Stimulated activated CD8-positive, alpha-beta memory T cell treated with anti-CD3 and anti-CD28 coated beads, Interleukin-4, amount 100 ng/mL, for 48 hours (primary cell): ENCODE results near the gene KRT13.

Source experiments
- DNase-seq: peaks from one replicate; pipeline ENCODE4 v3.0.0-alpha.2; 2020

The KRT13 gene

DNA sequence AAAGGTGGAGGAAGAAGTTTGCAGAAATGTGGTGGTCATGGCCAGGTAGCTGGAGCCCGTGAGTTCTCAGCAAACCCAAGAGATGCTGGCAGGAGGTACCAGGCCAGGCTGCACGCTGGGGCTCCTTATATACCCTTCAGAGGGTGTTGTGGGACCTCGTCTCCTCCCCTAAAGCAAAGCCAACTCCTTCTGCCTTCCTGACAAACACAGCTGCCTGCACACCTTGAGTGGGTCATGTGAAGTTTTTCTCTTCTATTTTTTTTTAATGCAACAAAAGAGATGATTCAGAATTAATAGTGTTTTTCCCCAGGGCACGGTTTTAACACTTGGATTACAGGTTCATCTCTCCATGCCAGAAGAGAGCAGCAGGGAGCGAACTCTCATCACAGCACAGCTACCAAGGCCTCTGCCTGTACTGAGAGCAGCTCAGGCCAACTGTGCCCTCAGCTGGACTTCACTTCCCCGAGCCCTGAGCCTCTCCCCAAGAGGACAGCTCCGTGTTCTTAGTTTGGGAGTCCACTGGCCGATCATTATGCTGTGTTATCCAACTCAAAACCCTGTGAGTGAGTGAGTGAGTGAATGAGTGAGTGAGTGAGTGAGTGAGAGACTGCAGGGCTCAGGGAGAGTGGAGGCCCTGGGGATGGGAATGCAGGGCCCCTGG lies 13.5 kb upstream of the KRT13 start, which contains the start of gene KRT15:
Gene KRT15, minus strand, starts transcription at position 102 of the 661 bp plus-strand sequence. Its CDS starts 63 bp downstream, at position 39.
- DNase-seq: no peak

DNA sequence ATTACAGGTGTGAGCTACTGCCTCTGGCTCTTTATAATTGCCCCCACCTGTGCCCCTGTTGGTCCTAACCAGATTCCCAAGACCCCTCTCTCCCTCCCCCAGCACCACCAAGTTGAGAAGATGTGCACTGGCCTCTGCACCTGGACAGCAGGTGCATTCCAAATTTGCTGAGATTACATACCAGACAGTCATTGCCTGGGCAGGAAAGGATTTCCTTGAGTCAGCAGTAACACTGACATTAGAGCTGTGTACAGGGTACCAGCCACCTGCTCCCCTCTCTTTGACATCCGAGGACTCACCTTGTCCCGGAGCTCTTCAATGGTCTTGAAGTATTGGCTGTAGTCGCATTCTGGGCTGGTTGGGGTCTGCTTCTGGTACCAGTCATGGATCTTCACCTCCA lies 12.6 kb upstream of the KRT13 start:
- DNase-seq: no peak

GRCh38 chr17:41516830-41517283 lies 11.4 kb upstream of the KRT13 start:
- no peak for DNase-seq

DNA sequence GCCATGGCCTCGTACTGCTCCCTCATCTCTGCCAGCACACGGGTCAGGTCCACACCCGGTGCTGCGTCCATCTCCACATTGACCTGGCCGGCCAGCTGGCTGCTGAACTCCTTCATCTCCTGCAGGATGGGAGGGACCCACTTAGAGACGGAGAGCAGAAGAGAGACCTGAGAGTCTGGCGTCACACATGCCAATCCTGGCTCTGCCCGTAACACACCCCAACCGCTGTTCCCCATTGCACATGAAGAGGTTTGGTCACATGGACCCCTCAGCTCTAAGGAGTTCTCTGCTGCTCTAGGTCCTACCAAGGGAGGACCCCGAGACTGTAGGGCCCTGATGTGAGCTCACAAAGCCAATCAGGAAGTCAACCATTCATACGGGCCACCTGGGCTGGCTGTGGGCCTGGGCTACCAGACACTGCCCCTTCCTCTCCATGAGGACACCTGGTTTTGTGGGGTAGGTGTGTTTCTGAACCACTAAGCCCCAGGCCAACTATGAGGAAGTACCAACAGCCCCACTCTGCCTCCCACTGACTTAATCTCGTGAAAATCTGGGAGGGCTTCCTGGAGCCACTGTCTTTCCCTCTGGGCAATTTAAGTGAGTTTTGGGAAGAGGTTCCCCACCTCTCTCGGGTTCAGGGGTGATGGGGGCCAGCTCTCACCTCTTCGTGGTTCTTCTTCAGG lies 10.9 kb upstream of the KRT13 start:
- no peak for DNase-seq

DNA sequence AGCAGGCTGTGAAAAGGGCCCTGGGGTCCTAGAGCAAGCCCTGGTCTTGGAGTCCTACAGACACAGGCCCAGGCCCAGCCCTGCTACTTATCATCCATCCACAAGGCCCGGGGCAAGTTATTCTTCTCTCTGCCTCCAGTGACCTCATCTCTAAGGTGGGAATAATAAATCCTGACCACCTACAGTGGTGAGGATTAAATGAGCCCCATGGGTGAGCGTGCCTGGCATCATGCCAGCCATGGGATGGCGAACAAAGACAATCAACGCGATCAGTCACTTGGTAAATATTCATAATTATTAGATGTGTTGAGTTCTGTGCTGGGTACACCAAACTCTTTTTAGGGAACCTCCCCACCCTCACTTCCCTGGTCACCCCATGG lies 7.7 kb upstream of the KRT13 start:
- no peak for DNase-seq

GRCh38 chr17:41512546-41513167 lies 7.2 kb upstream of the KRT13 start:
- DNase-seq: no peak

GRCh38 chr17:41511716-41512115 lies 6.3 kb upstream of the KRT13 start:
- no peak for DNase-seq

DNA sequence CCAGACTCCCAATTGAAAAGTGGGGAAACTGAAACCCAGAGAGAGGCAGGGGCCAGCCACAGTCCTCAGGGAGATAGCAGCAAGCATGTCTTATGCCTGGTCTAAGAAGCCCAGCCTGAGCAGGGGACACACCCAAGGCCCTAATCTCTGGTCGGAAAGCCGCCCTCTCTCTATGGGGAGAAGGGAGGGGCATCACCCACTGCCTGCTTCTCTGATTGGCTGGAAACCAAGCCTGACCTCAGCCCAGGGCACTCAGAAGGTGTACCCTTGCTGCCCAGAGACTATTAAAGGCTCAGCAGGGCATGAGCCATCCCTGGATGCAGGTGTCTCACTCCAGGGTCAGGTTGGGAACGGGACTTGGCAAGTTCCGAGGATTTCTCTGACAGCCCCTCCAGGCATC lies 5.7 kb upstream of the KRT13 start:
- no peak for DNase-seq

DNA sequence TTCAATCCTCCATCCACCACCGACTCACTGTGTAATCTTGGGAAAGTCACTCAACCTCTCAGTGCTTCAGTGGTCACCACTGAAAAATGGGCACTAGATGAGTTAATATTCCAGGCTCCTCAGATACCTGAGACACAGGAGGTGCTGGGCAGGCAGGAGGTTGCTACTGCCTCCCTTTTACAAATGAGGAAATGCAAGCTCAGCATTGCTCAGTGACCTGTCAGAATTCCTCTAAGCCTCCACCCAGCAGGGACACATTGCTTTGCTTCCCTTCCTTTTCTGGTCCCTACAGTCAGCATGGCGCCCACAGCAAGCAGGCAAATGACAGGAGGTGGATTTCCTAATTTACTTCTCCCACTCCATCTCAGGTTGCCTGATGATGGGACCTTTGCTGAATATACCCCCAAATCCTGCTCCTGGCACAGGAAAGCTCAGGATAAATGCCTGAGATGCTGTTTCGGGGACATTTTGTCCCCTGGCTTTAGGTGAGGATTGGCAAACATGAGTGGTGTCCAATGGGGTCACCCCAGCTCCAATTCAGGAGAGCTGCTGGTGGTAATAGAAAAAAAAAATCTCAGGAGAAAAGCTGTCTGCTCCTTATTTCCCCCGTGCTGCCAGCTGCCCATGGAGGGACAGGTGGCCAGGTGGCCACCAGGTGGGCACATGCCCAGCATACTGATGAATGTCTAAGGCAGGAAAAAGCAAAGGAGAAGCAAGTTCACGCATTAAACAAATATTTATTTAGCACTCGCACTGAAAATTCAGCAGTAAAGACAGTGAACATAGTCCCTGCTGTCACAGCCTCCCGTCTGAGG lies 5.0 kb upstream of the KRT13 start:
- DNase-seq: no peak

GRCh38 chr17:41507315-41507880 lies 2.0 kb upstream of the KRT13 start:
- no peak for DNase-seq

DNA sequence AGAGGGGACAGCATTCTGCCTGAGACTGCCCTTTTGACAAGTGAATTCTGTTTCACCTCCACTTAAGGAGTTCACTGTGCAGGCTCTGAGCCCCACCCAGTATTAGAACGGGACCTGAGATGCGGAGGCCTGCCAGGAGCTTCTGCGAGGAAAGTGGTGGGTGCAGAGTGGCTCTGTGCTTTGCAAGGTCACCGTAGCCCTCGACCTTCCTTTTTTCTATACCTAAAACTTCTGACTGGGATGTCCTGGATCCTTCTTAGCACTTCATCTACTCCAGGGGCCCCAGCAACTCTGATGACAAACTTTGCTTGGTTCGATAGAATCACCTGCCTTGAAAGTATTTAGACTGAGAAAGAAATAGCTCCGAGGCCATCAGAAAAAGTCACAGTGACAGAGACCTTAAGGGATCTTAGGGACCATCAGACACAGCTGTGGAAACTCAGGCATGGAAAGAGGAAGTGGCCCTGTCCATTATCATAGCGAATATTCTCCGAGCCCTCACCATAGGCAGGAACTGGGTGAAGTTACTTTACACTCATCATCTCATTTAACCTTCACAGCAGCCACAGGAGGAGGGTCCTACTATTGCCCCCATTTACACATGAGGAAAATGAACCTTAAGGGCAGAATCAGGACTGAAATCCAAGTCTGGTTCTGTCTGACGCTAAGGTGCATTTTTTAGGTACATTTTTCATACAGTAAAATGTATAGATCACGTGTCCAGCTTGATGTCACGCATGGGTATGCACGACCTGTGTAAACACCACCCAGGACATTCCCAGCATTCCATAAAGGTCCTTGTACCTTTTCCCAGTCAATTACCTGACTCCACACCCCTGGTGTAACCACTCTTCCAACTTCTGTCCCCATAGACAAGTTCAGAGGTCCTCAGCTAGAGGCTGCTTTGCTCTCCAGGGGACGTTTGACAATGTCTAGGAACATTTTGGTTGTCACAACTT lies 676 bp upstream of the KRT13 start:
- DNase-seq: no peak

- no peak for DNase-seq
Observed at GRCh38 chr17:41504246-41504977, 1.0 kb downstream of the KRT13 start.

DNA sequence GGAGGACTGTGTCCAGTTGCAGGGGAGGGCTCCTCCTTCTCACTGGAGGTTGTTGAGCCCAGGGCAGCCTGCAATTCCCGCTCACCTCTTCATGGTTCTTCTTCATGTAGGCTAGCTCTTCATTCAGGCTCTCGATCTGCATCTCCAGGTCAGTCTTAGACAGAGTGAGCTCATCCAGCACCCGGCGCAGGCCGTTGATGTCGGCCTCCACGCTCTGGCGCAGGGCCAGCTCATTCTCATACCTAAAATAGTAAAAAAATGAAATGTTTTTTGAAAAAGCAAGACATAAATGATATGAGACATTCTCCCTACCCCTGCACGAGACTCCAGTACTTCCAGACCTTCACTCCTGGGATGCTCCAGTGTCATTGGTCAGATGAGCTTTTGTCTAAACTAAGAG lies 2.2 kb downstream of the KRT13 start:
- DNase-seq: no peak

- DNase-seq: no peak
Observed at GRCh38 chr17:41500131-41500911, 5.1 kb downstream of the KRT13 start.

DNA sequence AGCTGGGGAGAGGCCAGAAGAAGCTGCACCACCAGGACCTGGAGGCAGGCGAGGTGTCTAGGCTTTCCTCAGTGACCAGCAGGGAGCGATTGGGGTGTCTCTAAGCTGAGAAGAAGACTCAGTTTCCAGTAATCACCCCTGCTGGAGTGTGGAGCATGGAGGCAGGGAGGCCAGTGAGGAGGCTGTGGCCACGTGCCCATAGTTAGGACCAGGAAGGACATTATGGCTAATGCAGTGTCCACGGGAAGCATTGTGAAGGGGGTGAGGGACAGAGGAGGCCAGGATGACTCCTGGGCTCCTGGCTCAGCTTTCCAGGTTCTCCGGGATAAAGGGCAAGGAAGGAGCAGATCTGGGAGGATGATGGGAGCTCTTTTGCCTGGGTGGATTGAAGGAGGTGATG lies 5.7 kb downstream of the KRT13 start:
- DNase-seq: no peak

GRCh38 chr17:41498276-41498675 lies 7.1 kb downstream of the KRT13 start:
- DNase-seq: no peak

GRCh38 chr17:41496803-41497484 lies 8.5 kb downstream of the KRT13 start:
- DNase-seq: peak; percentile 81

- DNase-seq: no peak
Observed at GRCh38 chr17:41494524-41494923, 10.9 kb downstream of the KRT13 start.

DNA sequence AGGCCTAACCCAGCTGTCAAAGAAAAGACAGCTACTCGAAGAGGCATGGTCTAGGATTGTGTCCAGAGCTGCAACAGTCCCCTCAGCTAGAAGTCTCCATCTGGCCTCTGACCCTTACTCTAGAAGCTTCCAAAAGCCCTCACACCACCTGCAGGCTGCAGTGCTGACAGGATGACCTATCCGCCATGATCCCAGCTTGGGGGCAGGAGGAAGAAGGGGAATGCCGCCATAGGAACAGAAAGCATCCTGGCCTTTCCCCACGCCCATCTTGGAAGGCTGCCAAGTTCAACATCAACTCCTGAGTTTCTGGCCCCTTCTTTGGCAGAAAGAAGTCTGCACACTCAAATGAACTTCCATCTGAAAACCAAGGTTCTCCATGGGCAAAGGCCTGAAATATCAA lies 12.6 kb downstream of the KRT13 start:
- DNase-seq: no peak

- no peak for DNase-seq
Observed at GRCh38 chr17:41492351-41492750, 13.1 kb downstream of the KRT13 start.
